Measurements from ENCODE around the gene NECAB3. TPM values are rescaled to one million over a fixed set of nuclear protein-coding genes. Genes with fewer than 3 reads are reported as not detected.
"Not testable (repeated sequence)": the region's sequence is repeated elsewhere in the genome, so short reads cannot be mapped to it uniquely, and the experiment has no call there.

The NECAB3 gene
- total and polyA plus RNA-seq, 4 experiments from 2014 or later: 2.0 to 23.4 (median 12.9) TPM

DNA sequence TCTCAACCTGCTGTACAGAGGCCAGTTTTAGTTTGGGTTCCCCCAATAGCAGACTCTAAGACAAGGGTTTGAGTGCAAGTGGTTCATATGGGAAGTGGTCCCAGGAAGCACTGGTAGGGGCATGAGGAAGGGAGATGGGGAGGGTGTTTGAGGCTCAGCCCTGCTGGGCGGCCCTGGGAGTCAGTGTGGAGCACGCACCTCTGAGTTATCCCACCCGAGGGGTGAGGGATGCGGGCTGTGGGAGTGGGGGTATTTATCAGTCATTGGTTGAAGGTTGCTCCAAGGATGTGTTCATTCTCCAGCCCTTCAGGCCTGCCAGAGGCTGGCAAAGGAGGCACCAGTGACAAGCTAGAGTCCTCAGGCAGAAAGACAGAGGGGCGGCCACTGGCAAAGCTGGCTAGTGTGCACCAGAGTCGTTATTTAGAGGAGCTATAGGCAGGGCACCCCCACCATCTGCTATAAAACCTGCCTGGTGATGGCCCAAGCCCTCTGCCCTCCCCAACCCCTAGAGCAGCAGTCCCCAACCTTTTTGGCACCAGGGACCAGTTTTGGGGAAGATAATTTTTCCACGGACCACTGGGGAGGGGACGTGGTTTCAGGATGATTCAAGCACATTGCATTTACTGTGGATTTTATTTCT lies 29.4 kb upstream of the NECAB3 start:
- Histone ChIP-seq H3K9me3 (ENCODE audit: control insufficient read depth in 1 of 2, low read length in 2 of 2) (no peaks in the 10 kb centered on the region), H3K27me3 (ENCODE audit: insufficient read depth, low read length) (no peaks in the 10 kb centered on the region), H3K27ac (ENCODE audit: low read depth, low read length) (no peak overlapping the region), H3K36me3 (ENCODE audit: insufficient read depth, low read length) (peaks cover 6% of the 10 kb centered on the region), H3K4me1 (ENCODE audit: insufficient read depth, low read length) (no peaks in the 10 kb centered on the region), H3K4me3 (ENCODE audit: low read length in 2 of 2) (no peak overlapping the region)
- Mint-ChIP-seq H3K27me3 (no peaks in the 10 kb centered on the region), H3K27ac (no peak overlapping the region), H3K4me1 (no peaks in the 10 kb centered on the region), H3K9me3 (no peaks in the 10 kb centered on the region), H3K4me3 (no peak overlapping the region), H3K36me3 (peaks cover 6 to 14% of the 10 kb centered on the region in 2 donors)
- intact Hi-C loops (cut with micrococcal nuclease): no loop called here
- no peak for DNase-seq
- POLR2A ChIA-PET (ENCODE audit: partially characterized antibody): no interaction called here
- CTCF ChIA-PET (ENCODE audit: partially characterized antibody): no interaction called here

DNA sequence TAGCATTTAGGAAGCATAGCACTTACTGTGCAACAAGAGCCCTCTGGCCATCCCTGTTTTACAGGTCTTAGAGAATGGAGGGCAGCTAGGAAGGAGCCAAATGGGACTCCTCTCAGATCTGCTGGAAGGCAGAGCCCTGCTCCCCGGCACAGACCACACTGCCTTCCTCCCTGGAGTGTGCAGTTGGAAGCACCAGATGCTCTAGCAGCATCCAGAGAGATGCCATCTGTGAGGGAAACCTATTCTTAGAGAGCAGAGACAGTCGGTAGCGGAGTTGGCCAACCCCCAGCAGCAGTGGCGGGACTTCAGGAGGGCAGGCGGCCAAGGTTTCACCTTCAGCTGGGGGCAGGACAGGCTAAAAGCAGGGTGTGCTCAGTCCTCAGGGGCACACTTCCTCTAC lies 28.6 kb upstream of the NECAB3 start:
- no peaks in the 10 kb centered on the region for H3K4me1 Mint-ChIP-seq
- H3K4me3 ChIP-seq (ENCODE audit: low read length in 2 of 2): no peak overlapping the region
- H3K36me3 Mint-ChIP-seq: peaks cover 6 to 14% of the 10 kb centered on the region in 2 donors
- H3K9me3 Mint-ChIP-seq: peaks cover 0 to 2% (median 0%) of the 10 kb centered on the region in 8 donors
- peaks cover 6% of the 10 kb centered on the region for H3K36me3 ChIP-seq (ENCODE audit: insufficient read depth, low read length)
- H3K9me3 ChIP-seq (ENCODE audit: control insufficient read depth in 1 of 2, low read length in 2 of 2): no peaks in the 10 kb centered on the region
- no peaks in the 10 kb centered on the region for H3K4me1 ChIP-seq (ENCODE audit: insufficient read depth, low read length)
- H3K27me3 Mint-ChIP-seq: no peaks in the 10 kb centered on the region
- H3K27ac ChIP-seq (ENCODE audit: low read depth, low read length): no peak overlapping the region
- no peak for DNase-seq
- POLR2A ChIA-PET (ENCODE audit: partially characterized antibody): no interaction called here
- intact Hi-C loops (cut with micrococcal nuclease): no loop called here
- CTCF ChIA-PET (ENCODE audit: partially characterized antibody): no interaction called here
- H3K4me3 Mint-ChIP-seq: no peak overlapping the region
- peak overlapping the region in 2 of 7 donors; percentile 20 to 25 for H3K27ac Mint-ChIP-seq
- H3K27me3 ChIP-seq (ENCODE audit: insufficient read depth, low read length): no peaks in the 10 kb centered on the region

DNA sequence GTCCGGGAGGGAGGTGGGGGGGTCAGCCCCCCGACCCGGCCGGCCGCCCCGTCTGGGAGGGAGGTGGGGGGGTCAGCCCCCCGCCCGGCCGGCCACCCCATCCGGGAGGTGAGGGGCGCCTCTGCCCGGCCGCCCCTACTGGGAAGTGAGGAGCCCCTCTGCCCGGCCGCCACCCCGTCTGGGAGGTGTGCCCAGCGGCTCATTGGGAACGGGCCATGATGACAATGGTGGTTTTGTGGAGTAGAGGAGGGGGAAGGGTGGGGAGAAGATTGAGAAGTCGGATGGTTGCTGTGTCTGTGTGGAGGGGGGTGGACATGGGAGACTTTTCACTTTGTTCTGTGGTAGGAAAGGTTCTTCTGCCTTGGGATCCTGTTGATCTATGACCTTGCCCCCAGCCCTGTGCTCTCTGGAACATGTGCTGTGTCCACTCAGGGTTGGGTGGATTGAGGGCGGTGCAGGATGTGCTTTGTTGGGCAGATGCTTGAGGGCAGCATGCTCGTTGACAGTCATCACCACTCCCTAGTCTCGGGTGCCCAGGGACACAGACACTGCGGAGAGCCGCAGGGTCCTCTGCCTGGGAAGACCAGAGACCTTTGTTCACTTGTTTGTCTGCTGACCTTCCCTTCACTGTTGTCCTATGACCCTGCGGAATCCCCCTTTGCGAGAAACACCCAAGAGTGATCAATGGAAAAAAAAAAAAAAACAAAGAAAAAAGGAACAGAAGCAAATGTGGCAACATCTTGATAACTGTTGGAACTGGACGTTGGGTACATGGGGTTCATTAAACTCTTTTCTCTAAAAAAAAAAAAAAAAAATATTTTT lies 27.6 kb upstream of the NECAB3 start:
- Mint-ChIP-seq H3K9me3 (peaks cover 0 to 4% (median 0%) of the 10 kb centered on the region in 8 donors), H3K36me3 (peaks cover 0 to 6% of the 10 kb centered on the region in 2 donors), H3K27me3 (no peaks in the 10 kb centered on the region), H3K27ac (no peak overlapping the region), H3K4me1 (no peaks in the 10 kb centered on the region), H3K4me3 (no peak overlapping the region)
- POLR2A ChIA-PET (ENCODE audit: partially characterized antibody): no interaction called here
- Histone ChIP-seq H3K36me3 (ENCODE audit: insufficient read depth, low read length) (no peaks in the 10 kb centered on the region), H3K9me3 (ENCODE audit: control insufficient read depth in 1 of 2, low read length in 2 of 2) (no peaks in the 10 kb centered on the region), H3K4me3 (ENCODE audit: low read length in 2 of 2) (no peak overlapping the region), H3K27ac (ENCODE audit: low read depth, low read length) (no peak overlapping the region), H3K4me1 (ENCODE audit: insufficient read depth, low read length) (no peaks in the 10 kb centered on the region), H3K27me3 (ENCODE audit: insufficient read depth, low read length) (no peaks in the 10 kb centered on the region)
- intact Hi-C loops (cut with micrococcal nuclease): no loop called here
- no peak for DNase-seq
- CTCF ChIA-PET (ENCODE audit: partially characterized antibody): no interaction called here

DNA sequence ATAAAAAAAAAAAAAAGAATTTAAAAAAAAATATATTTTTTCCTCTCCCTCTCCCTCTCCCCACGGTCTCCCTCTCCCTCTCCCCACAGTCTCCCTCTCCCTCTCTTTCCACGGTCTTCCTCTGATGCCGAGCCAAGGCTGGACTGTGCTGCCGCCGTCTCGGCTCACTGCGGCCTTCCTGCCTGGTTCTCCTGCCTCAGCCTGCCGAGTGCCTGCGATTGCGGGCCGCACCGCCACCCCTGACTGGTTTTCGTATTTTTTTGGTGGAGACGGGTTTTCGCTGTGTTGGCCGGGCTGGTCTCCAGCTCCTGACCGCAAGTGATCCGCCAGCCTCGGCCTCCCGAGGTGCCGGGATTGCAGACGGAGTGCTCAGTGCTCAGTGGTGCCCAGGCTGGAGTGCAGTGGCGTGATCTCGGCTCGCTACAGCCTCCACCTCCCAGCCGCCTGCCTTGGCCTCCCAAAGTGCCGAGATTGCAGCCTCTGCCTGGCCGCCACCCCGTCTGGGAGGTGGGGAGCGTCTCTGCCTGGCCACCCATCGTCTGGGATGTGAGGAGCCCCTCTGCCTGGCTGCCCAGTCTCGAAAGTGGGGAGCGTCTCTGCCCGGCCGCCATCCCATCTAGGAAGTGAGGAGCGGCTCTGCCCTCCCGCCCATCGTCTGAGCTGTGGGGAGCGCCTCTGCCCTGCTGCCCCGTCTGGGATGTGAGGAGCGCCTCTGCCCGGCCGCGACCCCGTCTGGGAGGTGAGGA lies 26.6 kb upstream of the NECAB3 start:
- H3K4me3 ChIP-seq (ENCODE audit: low read length in 2 of 2); H3K9me3 Mint-ChIP-seq; H3K27ac Mint-ChIP-seq; H3K4me1 Mint-ChIP-seq; H3K36me3 ChIP-seq (ENCODE audit: insufficient read depth, low read length); H3K4me3 Mint-ChIP-seq; CTCF ChIA-PET (ENCODE audit: partially characterized antibody); POLR2A ChIA-PET (ENCODE audit: partially characterized antibody); H3K27ac ChIP-seq (ENCODE audit: low read depth, low read length); DNase-seq; H3K27me3 ChIP-seq (ENCODE audit: insufficient read depth, low read length); H3K27me3 Mint-ChIP-seq; H3K9me3 ChIP-seq (ENCODE audit: control insufficient read depth in 1 of 2, low read length in 2 of 2); intact Hi-C loops (cut with micrococcal nuclease); H3K36me3 Mint-ChIP-seq; H3K4me1 ChIP-seq (ENCODE audit: insufficient read depth, low read length): not testable (repeated sequence)

DNA sequence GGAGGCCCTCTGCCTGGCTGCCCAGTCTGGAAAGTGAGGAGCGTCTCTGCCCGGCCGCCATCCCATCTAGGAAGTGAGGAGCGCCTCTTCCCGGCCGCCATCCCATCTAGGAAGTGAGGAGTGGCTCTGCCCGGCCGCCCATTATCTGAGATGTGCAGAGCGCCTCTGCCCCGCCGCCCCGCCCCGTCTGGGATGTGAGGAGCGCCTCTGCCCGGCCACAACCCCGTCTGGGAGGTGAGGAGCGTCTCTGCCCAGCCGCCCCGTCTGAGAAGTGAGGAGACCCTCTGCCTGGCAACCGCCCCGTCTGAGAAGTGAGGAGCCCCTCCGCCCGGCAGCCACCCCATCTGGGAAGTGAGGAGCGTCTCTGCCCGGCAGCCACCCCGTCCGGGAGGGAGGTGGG lies 24.7 kb upstream of the NECAB3 start:
- H3K36me3 Mint-ChIP-seq; DNase-seq; POLR2A ChIA-PET (ENCODE audit: partially characterized antibody); intact Hi-C loops (cut with micrococcal nuclease); H3K4me1 Mint-ChIP-seq; H3K4me3 ChIP-seq (ENCODE audit: low read length in 2 of 2); H3K4me3 Mint-ChIP-seq; H3K9me3 ChIP-seq (ENCODE audit: control insufficient read depth in 1 of 2, low read length in 2 of 2); H3K27me3 Mint-ChIP-seq; H3K4me1 ChIP-seq (ENCODE audit: insufficient read depth, low read length); H3K27me3 ChIP-seq (ENCODE audit: insufficient read depth, low read length); H3K27ac ChIP-seq (ENCODE audit: low read depth, low read length); H3K27ac Mint-ChIP-seq; H3K36me3 ChIP-seq (ENCODE audit: insufficient read depth, low read length); H3K9me3 Mint-ChIP-seq; CTCF ChIA-PET (ENCODE audit: partially characterized antibody): not testable (repeated sequence)

DNA sequence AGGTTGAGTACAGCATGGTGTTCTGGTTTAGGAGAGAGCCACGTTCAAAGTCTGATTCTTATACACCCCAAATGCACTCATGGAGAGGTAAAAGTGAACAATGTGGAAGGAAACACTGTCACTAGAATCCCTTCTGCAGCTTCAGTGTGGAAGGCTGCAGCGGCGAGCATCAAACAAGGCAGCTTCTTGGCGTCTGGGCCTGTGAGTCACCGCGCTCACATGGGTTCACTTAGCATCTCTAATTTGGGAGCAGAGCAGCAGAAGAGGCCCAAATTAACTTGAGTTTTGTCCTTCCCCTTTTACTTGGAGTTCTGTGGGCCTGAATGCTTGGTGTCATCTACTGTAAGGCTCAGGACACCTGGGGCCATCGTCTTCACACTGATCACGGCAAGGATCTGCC lies 22.9 kb upstream of the NECAB3 start:
- Histone ChIP-seq H3K4me1 (ENCODE audit: insufficient read depth, low read length) (no peaks in the 10 kb centered on the region), H3K36me3 (ENCODE audit: insufficient read depth, low read length) (no peaks in the 10 kb centered on the region), H3K9me3 (ENCODE audit: control insufficient read depth in 1 of 2, low read length in 2 of 2) (no peaks in the 10 kb centered on the region), H3K4me3 (ENCODE audit: low read length in 2 of 2) (no peak overlapping the region), H3K27ac (ENCODE audit: low read depth, low read length) (no peak overlapping the region), H3K27me3 (ENCODE audit: insufficient read depth, low read length) (no peaks in the 10 kb centered on the region)
- H3K9me3 Mint-ChIP-seq: peaks cover 0 to 4% (median 0%) of the 10 kb centered on the region in 8 donors
- no peaks in the 10 kb centered on the region for H3K27me3 Mint-ChIP-seq
- H3K4me3 Mint-ChIP-seq: no peak overlapping the region
- intact Hi-C loops (cut with micrococcal nuclease): no loop called here
- no peak overlapping the region for H3K27ac Mint-ChIP-seq
- DNase-seq: no peak
- H3K4me1 Mint-ChIP-seq: no peaks in the 10 kb centered on the region
- ChIA-PET CTCF (ENCODE audit: partially characterized antibody) (no interaction called here), POLR2A (ENCODE audit: partially characterized antibody) (interaction anchor here (1.1 to 1.2 kb wide), 2 partner anchors 23 to 36 kb away, joined by 3 read pairs; partner anchors contain the start of gene PXMP4)
- no peaks in the 10 kb centered on the region for H3K36me3 Mint-ChIP-seq

DNA sequence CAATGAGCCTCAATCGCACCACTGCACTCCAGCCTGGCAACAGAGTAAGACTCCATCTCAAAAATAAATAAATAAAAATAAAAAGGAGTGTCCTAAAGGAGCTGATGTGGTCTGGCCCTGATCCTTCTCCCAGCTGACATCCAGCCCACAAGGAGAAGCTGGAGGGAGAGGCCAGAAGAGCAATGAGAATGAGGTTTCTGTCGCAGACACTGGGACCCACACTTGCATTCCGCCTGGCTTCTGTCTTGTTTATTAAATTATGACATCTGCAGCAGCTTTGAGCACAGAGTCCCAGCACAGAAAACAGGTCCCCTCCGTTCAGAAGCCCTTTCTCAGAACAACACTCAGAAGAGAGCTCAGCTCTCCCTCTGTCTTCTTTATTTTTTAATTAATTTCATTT lies 22.2 kb upstream of the NECAB3 start:
- Mint-ChIP-seq H3K27ac (no peak overlapping the region), H3K9me3 (peaks cover 0 to 4% (median 0%) of the 10 kb centered on the region in 8 donors), H3K4me1 (peaks cover 0 to under 1% (median 0%) of the 10 kb centered on the region in 4 donors), H3K4me3 (no peak overlapping the region), H3K36me3 (no peaks in the 10 kb centered on the region), H3K27me3 (no peaks in the 10 kb centered on the region)
- ChIA-PET CTCF (ENCODE audit: partially characterized antibody) (no interaction called here), POLR2A (ENCODE audit: partially characterized antibody) (interaction anchor here (1.1 to 1.2 kb wide), 2 partner anchors 24 to 36 kb away, joined by 3 read pairs; partner anchors contain the start of gene PXMP4)
- DNase-seq: no peak
- Histone ChIP-seq H3K4me1 (ENCODE audit: insufficient read depth, low read length) (no peaks in the 10 kb centered on the region), H3K4me3 (ENCODE audit: low read length in 2 of 2) (no peak overlapping the region), H3K9me3 (ENCODE audit: control insufficient read depth in 1 of 2, low read length in 2 of 2) (no peaks in the 10 kb centered on the region), H3K27ac (ENCODE audit: low read depth, low read length) (no peak overlapping the region), H3K27me3 (ENCODE audit: insufficient read depth, low read length) (no peaks in the 10 kb centered on the region), H3K36me3 (ENCODE audit: insufficient read depth, low read length) (no peaks in the 10 kb centered on the region)
- intact Hi-C loops (cut with micrococcal nuclease): no loop called here

Measured in CD4-positive, alpha-beta memory T cell (primary cell).